ENCODE data around the gene MPI.

DNA sequence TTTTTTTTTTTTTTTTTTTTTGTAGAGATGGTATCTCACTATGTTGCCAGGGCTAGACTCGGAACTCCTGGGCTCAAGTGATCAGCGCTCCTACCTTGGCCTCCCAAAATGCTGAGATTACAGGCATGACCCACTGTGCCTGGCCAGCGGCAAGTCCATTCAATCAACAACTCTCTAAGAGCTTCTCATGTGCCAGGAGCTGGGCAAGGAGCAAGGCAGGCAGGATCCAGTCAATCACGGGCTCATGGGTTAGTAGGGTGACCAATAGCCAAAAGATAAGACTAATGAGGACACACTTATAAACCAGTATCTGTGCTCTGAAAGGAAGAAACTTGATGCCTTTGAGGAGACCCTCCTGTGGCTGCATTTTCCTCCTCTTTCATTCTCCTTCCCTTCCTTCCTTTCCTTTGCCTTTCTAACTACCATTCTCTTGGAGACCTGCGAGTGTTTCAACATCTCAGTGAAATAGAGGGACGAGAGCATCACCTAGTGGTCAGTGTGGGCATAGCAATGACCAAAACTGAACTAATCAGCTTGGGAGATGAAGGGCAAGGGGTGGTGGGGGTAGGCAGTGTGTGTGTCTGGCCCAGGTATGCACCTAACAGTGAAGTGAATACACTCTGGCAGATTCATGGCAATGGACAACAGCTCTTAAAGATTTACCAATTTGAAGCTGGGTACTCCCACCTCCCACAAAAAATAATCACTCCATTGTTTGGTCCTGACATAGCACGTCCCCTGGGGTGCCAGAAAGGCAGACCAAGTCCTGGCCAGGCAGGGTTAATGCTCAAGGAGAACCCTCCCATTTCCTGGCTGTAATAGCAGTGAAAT lies 60.5 kb downstream of the MPI start:
- TF ChIP-seq POLR2A (IDR thresholded peaks at IDR 0.05): no peak
- TF ChIP-seq, protein P1, sequence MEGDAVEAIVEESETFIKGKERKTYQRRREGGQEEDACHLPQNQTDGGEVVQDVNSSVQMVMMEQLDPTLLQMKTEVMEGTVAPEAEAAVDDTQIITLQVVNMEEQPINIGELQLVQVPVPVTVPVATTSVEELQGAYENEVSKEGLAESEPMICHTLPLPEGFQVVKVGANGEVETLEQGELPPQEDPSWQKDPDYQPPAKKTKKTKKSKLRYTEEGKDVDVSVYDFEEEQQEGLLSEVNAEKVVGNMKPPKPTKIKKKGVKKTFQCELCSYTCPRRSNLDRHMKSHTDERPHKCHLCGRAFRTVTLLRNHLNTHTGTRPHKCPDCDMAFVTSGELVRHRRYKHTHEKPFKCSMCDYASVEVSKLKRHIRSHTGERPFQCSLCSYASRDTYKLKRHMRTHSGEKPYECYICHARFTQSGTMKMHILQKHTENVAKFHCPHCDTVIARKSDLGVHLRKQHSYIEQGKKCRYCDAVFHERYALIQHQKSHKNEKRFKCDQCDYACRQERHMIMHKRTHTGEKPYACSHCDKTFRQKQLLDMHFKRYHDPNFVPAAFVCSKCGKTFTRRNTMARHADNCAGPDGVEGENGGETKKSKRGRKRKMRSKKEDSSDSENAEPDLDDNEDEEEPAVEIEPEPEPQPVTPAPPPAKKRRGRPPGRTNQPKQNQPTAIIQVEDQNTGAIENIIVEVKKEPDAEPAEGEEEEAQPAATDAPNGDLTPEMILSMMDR (IDR thresholded peaks at IDR 0.05): peak in 2 of 3 donors; percentile 69 to 99

Measured in lower leg skin (tissue), 3 donors.